ENCODE measurements around the gene LCA5L.

Gene LCA5L

GRCh38 chr21:39445321-39446269 is at the start of gene LCA5L:
Gene LCA5L (minus strand): TSS chr21:39445778. CDS start chr21:39428493, 17,285 bp downstream.
- DNase-seq: peak; percentile 90

GRCh38 chr21:39489380-39489924 is 43.9 kb upstream of the LCA5L start:
- DNase-seq: no peak

- DNase-seq: no peak
Observed at GRCh38 chr21:39484711-39485276, 39.2 kb upstream of the LCA5L start.

GRCh38 chr21:39483917-39484316 is 38.3 kb upstream of the LCA5L start:
- no peak for DNase-seq

GRCh38 chr21:39481886-39482285 is 36.3 kb upstream of the LCA5L start:
- no peak for DNase-seq

- DNase-seq: no peak
Observed at GRCh38 chr21:39480271-39480670, 34.7 kb upstream of the LCA5L start.

GRCh38 chr21:39479814-39480182 is 34.2 kb upstream of the LCA5L start:
- no peak for DNase-seq

GRCh38 chr21:39479164-39479813 is 33.7 kb upstream of the LCA5L start:
- no peak for DNase-seq

GRCh38 chr21:39474611-39475010 is 29.0 kb upstream of the LCA5L start:
- DNase-seq: no peak

- no peak for DNase-seq
Observed at GRCh38 chr21:39472786-39473185, 27.2 kb upstream of the LCA5L start.

GRCh38 chr21:39471598-39471997 is 26.0 kb upstream of the LCA5L start:
- no peak for DNase-seq

GRCh38 chr21:39468559-39468958 is 23.0 kb upstream of the LCA5L start:
- DNase-seq: no peak

- no peak for DNase-seq
Observed at GRCh38 chr21:39467746-39468145, 22.2 kb upstream of the LCA5L start.

GRCh38 chr21:39466584-39466983 is 21.0 kb upstream of the LCA5L start:
- DNase-seq: no peak

GRCh38 chr21:39463308-39463707 is 17.7 kb upstream of the LCA5L start:
- DNase-seq: no peak

GRCh38 chr21:39461419-39461818 is 15.8 kb upstream of the LCA5L start:
- DNase-seq: no peak

- DNase-seq: no peak
Observed at GRCh38 chr21:39456665-39457064, 11.1 kb upstream of the LCA5L start.

GRCh38 chr21:39454949-39455668 is 9.5 kb upstream of the LCA5L start:
- DNase-seq: no peak

- DNase-seq: no peak
Observed at GRCh38 chr21:39453571-39454179, 8.1 kb upstream of the LCA5L start.

- no peak for DNase-seq
Observed at GRCh38 chr21:39452970-39453342, 7.4 kb upstream of the LCA5L start.

GRCh38 chr21:39452207-39452969 is 6.8 kb upstream of the LCA5L start:
- no peak for DNase-seq

Data from stimulated activated CD4-positive, alpha-beta T cell treated with anti-CD3 and anti-CD28 coated beads, Interleukin-12 subunit alpha, Interleukin-12 subunit beta, amount 100 ng/mL, for 4 hours (primary cell).